ENCODE results near the gene ITPKB. TPM values are rescaled to one million over a fixed set of nuclear protein-coding genes. Genes with fewer than 3 reads are reported as not detected.

The ITPKB gene
- total RNA-seq, 2 experiments from 2014 or later, result 29.5 to 29.7 TPM

DNA sequence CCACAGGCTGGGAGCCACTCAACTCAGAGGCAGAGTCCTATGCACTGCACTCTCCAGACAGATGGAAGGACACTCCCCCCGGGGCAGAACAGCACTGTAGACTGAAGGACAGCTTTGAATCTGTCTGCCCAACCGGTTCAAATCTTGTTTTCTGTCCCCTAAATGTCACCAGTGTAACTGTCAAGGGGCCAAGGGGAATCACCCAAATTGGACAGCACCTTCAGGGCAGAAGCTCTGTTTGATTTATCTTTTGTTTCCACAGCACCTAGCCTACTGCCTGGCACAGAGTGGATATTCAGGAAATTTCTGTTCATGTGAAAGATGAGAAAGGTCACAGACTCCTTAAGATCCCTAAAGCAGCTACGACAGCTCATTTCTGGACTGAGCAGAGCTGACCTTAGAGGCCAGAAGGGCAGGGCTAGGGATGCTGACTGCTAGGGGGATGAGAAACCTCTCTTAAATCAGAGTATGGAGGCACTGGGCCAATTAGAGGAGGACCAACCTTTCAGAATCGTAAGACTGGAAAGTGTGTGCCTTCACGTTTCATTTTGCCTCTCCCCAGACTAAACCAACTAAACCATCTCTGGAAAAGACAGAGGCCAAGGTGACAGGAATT lies 41.0 kb downstream of the ITPKB start:
- ChIA-PET POLR2A (interaction anchor here (1.0 kb wide), 1 partner anchor 45 kb away, joined by 3 read pairs; no protein-coding TSS in a partner anchor), CTCF (interaction anchor here (1.1 to 2.1 kb wide), 5 partner anchors 14 to 72 kb away, joined by 3 to 7 read pairs (median 3); no protein-coding TSS in a partner anchor)

DNA sequence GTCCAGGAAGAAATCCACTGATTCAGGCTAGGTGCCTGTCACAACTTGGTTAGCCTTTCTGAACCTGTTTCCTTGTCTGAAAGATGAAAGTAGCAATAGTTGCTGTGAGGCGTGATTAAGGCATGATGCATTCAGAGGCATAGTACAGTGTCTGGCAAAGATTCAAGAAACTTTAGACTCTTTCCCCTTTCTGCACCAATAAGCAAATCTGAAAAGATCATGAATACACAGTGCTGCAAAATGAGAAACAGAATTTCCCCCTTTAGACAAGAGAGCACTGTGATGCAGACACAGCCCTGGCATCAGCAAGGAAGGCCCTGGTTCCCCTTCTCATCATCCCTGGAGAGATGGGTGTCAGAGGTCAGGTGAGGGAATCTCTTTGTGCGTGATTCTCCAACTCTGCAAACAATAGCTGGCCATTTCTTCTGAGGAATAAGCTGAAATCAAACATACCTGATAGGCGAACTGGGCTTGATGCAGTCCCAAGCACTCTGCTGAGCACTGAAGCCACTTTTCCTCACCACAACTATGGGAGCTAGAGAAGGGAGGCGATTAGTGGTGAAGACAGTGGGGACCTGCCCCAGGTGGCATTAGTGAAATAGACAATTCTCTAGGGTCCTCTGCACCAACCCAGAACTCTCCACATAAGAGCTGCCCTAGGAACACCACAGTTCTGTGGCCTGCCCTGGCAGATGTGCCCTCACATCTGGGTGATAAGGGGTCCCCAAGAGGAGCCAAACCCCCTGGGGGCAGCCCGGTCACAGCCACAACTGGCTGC lies 41.7 kb downstream of the ITPKB start:
- ChIA-PET POLR2A (interaction anchor here (1.0 kb wide), 1 partner anchor 44 kb away, joined by 3 read pairs; no protein-coding TSS in a partner anchor), CTCF (interaction anchor here (1.1 to 2.1 kb wide), 6 partner anchors 15 to 71 kb away, joined by 3 to 7 read pairs (median 3); no protein-coding TSS in a partner anchor)

DNA sequence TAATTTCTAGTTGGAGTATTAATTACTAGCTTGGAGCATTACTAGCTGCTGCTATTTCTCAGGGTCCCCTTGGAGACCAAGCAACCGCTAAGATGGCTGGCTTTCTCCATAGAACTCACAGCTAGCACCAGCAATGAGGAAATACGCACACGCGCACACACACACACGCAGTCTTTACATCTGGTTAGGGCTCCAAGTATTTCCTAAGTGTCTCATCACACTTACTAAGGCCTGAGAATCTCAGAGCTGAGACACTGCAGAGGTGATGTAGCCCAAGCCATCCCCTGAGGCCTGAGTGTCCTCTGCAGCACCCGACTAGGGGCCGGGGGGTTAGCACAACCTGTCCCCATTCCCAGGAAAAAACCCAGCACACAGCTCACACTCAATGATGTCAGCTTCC lies 42.5 kb downstream of the ITPKB start:
- ChIA-PET POLR2A (no interaction called here), CTCF (interaction anchor here (1.1 to 2.1 kb wide), 4 partner anchors 9 to 70 kb away, joined by 3 to 7 read pairs (median 3); no protein-coding TSS in a partner anchor)

DNA sequence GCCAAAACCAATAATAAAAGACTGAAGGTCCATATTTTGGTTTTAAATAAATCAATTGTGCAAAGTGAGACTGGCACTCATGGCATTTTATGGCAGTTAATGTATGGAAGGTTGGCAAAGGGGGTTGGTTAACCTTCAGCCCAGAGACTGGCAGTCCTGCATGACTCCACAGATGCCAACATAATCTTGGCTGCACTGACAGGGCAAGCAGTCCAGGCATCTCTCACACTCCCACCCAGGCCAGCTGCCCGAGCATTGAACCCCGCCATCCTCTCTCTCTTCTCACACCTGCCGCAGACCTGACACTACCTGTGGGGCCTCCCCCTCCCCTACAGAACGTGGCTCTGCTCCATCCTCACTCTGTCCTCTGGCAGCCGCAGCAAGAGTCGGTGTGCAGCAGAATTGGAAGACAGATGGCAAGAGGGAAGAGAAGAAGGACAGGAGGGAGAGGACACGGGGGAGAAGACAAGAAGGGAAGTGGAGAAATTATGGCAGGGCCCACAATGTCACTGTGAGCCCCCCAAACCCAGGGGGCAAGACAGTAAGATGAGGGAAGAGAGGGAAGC lies 43.7 kb downstream of the ITPKB start:
- ChIA-PET POLR2A (interaction anchor here (0.5 kb wide), 1 partner anchor 21 kb away, joined by 3 read pairs; no protein-coding TSS in a partner anchor), CTCF (interaction anchor here (1.2 kb wide), 1 partner anchor 8 kb away, joined by 3 read pairs; no protein-coding TSS in a partner anchor)

DNA sequence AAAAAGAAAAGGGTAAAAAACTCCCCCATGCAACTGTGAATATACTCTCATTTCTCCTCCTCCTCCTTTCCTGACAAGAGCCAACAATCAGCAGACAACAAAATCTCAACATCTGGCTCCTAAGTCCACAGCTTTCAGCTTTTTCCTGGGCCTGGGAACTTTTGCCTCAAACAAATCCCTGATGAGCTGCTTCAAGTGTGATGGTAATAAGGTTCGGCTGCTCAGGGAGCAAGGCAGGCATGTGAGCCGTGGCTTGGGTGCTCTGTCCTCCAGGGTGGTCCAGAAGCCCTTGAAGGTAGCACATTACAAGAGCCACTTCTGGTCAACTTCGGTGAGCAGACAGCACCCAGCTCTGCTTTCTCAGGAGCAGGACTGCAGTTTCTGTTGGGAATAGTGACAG lies 46.3 kb downstream of the ITPKB start:
- ChIA-PET POLR2A (no interaction called here), CTCF (interaction anchor here (0.5 to 2.3 kb wide), 7 partner anchors 9 to 67 kb away, joined by 3 to 9 read pairs (median 3); no protein-coding TSS in a partner anchor)

DNA sequence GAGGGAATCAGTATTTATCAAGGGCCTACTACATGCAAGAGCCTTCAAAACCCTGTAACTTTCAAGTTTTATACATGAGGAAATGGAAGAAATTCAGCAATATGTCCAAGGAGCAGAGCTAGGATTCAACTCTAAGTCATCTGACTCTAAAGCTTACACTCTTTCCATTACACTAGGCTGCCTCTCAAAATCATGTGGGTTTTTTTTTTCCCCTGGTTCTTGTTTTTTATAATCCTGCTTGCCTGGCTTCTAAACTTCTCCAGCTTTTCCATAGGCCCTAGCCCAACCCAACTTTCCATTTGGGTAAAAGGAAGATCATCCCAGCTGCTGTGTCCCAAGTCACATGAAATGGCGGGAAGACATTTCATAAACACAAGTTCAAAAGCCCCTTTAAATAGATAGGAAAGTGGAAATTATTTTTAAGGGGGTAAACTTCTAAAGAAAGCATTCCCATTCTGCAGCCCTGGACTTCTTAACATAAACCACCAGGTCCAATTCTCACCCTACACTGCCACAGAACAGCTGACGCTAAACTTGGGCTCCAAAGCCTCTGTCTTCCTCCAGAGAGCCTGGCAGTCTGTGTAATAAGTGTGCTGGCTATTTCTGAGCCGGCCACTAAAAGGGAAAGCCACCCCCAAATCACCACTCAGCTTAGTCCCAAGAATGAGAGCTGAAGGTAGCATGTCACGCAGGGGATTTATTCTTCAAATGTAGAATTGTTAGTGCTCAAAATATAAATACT lies 46.9 kb downstream of the ITPKB start:
- POLR2A ChIA-PET, result no interaction called here
- CTCF ChIA-PET, result interaction anchor here (1.2 to 2.3 kb wide), 6 partner anchors 10 to 66 kb away, joined by 3 to 9 read pairs (median 3); no protein-coding TSS in a partner anchor

DNA sequence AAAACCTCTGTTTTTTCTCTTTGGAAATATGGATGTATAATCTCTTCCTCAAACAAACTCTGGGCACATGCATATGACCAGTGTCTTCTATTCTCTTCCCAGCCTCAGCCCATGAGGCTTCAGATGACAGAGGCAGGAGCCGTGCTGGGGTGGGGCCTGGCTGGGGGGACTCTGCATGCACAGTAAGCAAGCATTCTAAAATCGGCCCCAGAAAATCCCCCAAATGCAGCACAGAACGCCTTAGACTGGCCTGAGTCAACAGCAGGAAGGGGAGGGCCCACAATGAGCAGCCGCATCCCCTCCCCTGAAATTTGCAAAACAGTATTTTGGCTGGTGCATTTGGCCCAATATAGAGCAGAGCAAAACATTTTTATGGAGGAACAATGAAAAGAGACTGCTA lies 47.8 kb downstream of the ITPKB start:
- CTCF ChIA-PET, result interaction anchor here (1.5 kb wide), 1 partner anchor 65 kb away, joined by 3 read pairs; no protein-coding TSS in a partner anchor
- POLR2A ChIA-PET, result no interaction called here

DNA sequence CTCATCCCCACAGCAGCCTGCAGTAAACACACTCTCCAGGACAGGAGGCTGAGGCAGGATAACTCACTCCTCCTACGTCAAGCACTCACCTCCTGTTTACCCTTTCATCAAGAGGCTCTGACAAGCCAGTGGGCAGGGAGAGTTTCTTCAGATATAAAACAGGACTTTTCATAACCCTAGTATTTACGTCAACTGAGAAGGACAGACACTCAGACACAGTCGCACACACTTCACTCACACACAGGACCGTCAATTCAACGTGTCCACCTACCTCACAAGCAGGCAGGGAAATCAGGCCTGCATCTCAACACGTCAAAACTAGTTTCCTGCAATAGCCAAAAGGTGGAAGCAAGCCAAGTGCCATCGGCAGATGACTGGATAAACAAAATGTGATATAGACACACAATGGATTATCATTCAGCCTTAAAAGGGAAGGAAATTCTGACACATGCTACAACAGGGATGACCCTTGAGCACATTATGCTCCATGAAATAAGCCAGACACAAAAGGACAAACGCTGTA lies 48.6 kb downstream of the ITPKB start:
- POLR2A ChIA-PET, result no interaction called here
- CTCF ChIA-PET, result interaction anchor here (1.3 kb wide), 1 partner anchor 10 kb away, joined by 3 read pairs; no protein-coding TSS in a partner anchor

DNA sequence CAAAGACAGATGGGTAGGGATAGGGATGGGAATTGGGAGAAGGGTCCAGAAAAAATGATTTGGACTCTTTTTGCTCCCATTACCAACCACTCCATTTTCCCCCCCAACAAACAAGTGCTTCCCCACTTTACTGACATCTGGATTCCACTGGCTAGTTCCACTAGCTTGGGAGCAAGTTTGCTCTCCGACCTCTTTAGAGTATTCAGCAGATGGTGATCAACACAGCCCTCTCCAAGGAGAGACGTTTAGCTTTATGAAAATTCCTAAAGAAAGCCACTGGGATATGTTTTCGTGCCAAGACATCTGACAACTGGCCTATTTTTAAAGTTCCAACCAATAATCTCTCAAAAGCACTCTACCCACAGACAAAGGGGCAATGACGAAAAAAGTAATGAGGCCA lies 50.3 kb downstream of the ITPKB start:
- CTCF ChIA-PET, result interaction anchor here (1.9 to 2.6 kb wide), 3 partner anchors 18 to 56 kb away, joined by 8 to 15 read pairs (median 14); no protein-coding TSS in a partner anchor
- POLR2A ChIA-PET, result no interaction called here

DNA sequence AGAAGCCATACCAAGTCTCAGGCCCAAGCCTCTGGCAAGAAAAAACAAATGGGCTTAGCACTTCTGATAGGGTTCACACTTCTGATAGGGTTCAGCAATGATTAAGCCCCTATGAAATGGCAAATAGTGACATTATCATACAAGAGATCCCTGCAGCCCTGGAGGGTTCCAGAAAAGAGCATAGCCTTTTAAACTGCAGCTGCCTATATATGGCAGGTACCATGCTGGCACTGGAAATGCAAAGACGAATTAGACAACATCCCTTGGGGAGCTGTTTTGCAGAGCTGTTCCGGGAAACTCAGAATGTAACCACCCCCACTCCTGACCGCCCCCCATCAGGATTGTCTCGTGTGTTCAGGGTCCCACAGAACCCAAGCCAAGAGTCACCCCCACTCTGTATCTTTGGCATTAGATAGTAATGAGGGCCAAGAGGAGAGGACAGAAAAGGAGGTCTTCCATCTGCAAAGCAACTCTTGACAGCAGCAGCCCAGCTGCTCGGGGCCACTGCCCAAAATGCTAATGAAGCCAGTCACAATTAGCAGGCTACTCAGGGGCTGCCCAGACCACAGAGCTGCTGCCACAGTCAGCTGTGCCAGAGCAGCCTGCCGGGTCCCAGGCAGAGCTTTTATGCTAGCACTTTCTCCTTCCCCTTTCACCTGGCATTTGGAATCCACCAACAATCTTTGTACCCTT lies 50.9 kb downstream of the ITPKB start:
- CTCF ChIA-PET, result interaction anchor here (0.7 to 2.7 kb wide), 17 partner anchors 10 to 141 kb away, joined by 3 to 15 read pairs (median 6); no protein-coding TSS in a partner anchor
- POLR2A ChIA-PET, result interaction anchor here (1.1 to 1.3 kb wide), 4 partner anchors 11 to 45 kb away, joined by 3 read pairs; no protein-coding TSS in a partner anchor

DNA sequence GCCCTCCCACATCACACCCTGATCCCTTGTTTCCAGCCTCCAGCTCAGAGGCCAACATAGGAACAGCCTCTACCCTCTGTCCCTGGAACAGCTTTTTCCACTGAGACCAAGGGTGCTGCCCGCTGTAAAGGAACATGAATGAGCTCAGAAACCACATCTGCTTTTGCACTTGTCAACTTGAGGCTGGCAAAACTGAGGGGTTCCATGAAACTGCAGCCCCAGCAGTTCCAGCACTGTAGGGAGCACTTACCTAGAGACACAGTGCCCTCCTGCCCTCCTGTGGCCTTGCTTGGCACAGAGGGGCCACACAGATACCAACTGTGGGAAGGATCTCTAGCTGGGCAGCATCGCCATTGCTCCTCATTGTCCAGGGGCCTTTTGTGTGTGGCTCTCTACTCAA lies 51.7 kb downstream of the ITPKB start:
- POLR2A ChIA-PET, result interaction anchor here (1.1 to 1.3 kb wide), 5 partner anchors 10 to 44 kb away, joined by 3 to 4 read pairs (median 3); no protein-coding TSS in a partner anchor
- CTCF ChIA-PET, result interaction anchor here (0.7 to 2.7 kb wide), 22 partner anchors 9 to 142 kb away, joined by 3 to 15 read pairs (median 4); no protein-coding TSS in a partner anchor

DNA sequence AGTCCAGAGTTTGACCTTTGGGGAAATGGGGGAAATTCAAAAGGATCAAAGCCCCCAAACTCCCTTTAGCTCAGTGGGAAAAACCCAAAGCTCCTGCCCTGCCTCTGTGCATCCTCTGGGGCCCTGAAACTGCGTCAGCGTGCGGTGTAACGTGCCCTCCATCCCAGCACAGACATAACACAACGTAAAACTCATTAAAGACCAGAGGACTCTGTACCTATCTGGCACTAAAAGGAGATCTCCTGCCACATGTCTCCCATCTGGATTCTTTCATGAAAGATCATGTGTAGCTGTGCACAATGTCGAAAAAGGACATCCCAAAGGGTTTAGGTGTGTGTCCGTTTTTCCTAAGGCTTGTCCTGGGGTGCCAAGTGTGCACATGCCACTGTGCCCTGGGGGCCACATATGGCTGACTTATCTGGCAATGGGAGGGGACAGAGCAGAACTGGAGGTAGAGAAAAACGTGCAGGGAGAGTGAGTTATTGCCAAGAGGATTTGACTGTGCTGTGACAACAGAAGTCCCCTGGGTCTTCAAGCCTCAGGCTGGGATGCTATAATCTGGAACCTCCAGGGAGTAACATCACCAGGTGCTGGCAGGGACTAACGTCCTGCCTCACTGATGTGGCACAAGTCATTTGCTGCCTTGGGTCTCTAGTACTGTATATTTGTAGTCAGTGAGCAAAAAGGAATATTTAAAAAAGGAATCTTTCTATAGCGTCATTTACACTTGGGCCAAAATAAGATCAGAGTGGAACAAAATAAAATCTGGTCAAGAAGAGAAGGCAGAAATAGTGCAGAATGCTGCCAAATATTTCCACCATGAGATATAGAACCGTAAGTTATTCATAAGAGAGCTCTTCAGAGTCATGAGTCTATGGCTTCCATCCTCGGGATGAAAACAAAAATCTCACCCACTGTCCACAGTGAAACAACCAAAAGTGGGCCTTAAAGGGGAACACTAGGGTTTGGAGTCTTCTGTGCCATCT lies 52.3 kb downstream of the ITPKB start:
- POLR2A ChIA-PET, result interaction anchor here (1.1 to 1.3 kb wide), 5 partner anchors 9 to 44 kb away, joined by 3 to 4 read pairs (median 3); no protein-coding TSS in a partner anchor
- CTCF ChIA-PET, result interaction anchor here (0.8 to 2.7 kb wide), 20 partner anchors 9 to 141 kb away, joined by 3 to 15 read pairs (median 4); no protein-coding TSS in a partner anchor

DNA sequence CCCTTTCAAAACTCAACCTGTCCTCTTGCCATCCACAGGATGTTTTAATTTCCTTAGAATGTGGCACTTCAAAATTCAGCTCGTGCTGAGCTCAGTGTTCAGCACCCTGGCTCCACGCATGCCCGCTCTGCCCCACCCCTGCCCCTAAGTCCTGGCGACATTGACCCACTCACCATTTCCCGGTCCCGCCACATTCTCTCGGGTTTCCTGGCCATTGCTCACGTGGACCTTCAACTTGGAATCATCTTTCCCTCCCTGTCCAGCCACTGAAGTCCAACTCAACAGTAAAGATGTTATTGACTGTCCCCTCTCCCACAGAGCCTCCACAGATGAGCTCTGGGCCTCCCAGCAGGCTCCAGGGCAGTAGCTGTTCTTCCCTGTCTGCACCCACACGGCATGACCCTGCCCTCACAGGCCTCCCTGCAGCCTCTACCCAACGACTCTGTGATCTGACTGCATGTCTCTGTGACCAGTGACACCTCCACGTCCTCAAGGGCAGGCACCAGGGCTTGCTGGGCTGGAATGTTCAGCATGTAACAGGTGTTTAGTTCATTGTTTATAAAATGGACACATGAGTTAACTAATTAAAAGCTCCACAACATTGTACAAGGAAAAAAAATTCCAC lies 53.8 kb downstream of the ITPKB start:
- ChIA-PET CTCF (interaction anchor here (1.1 to 1.7 kb wide), 4 partner anchors 18 to 59 kb away, joined by 3 to 9 read pairs (median 4); no protein-coding TSS in a partner anchor), POLR2A (no interaction called here)

DNA sequence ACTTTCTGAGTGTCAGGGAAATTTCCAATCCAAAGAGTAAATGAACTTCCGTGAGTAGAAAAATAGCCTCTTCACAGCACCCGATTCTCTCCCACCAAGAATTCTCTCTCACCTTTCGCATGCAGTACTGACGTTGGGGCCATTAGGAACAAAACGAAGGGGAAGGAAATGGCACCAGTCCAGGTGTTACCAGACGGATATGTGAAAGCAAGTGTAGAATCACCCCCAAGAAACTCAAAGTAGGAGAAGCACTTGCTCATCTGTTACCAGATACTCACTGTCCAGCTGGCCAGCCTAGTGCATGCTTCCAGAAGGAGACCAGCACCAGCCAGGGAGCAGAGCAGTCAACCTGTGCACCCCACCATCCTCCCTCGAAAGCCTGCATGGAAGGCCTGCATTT lies 55.1 kb downstream of the ITPKB start:
- ChIA-PET CTCF (interaction anchor here (1.7 kb wide), 1 partner anchor 19 kb away, joined by 5 read pairs; no protein-coding TSS in a partner anchor), POLR2A (no interaction called here)

DNA sequence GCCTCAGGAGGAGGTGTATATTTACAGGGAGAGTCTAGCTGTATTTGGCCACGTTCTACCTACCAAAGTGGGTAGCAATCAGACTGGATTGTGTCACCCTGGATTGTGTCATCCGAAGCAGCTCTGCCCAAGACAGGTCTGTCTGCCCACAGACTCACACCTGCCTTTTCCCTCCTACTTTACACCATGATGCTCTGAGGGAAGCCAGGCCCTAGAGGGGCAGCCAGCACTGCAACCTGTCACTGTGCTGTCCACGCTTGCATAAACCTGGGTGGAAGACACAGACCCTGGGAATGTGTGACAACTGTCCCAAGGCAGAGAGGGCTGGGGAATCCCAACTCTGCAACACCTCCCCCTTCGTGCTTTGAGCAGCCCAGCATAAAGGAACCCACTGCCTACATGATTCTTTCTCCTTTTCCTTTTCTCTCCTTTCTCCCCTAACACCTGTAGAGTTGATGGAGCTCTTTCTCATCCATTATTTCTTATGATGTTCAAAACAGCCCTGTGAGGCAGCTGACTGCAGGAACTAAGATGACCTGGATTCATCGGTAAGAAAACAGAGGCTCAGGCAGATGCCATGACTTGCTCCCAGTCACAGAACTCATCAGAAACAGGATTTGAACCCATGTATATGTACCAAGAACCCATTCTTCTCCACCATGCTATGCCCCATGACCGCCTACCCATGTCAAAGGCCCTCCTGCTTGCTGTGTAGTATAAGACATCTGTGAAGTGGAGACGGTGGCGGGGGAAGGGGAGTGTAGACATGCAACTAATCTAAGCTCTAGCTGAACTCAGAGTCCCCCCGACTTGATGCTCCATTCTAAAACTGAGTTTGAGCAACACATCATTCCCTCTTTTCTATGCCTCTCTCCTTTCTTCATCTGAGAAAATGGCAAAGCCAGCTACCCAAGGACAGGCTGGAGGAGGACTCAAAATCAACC lies 55.9 kb downstream of the ITPKB start:
- POLR2A ChIA-PET, result interaction anchor here (0.6 kb wide), 1 partner anchor 43 kb away, joined by 5 read pairs; no protein-coding TSS in a partner anchor

More for the DNA sequence above, 55.9 kb downstream of the ITPKB start:
- CTCF ChIA-PET, result interaction anchor here (0.8 to 1.5 kb wide), 5 partner anchors 14 to 138 kb away, joined by 3 to 4 read pairs (median 3); no protein-coding TSS in a partner anchor

All from activated CD8-positive, alpha-beta memory T cell treated with anti-CD3 and anti-CD28 coated beads for 36 hours (primary cell).